GM12878 (cell line): ENCODE results near the gene NUMA1. TPM values are rescaled to one million over a fixed set of nuclear protein-coding genes. Genes with fewer than 3 reads are reported as not detected.
A peak's percentile ranks its signal among the peaks of the same experiment; 100 is the strongest.

Source experiments
- ATF3 ChIP-seq: IDR thresholded peaks from 2 replicates; pipeline ENCODE4 v1.6.1; 2011; ENCODE audit warnings: low read depth, mild to moderate bottlenecking, low read length, moderate library complexity, borderline replicate concordance; ENCODE audit errors: extremely low read depth
- CREB1 ChIP-seq: IDR thresholded peaks from 2 replicates; pipeline ENCODE4 v1.6.1; 2012; ENCODE audit warnings: low read depth, mild to moderate bottlenecking, inconsistent platforms
- CUX1 ChIP-seq: IDR thresholded peaks from 2 replicates; pipeline ENCODE4 v1.6.1; 2012; ENCODE audit warnings: improper control_type of control experiment, low read depth, low read length; ENCODE audit not compliant: insufficient replicate concordance
- EGR1 ChIP-seq, 2 experiments: IDR thresholded peaks; 1 replicate in 1 of 2; 2 replicates in 1 of 2; pipeline ENCODE4 v1.6.1; 2011 to 2012; ENCODE audit warnings: low read depth in 2 of 2, low read length in 2 of 2, borderline replicate concordance in 1 of 2, mild to moderate bottlenecking in 1 of 2, moderate library complexity in 1 of 2
- EP300 ChIP-seq, 2 experiments: fragments of 150-350 bp in 1 of 2; IDR thresholded peaks; 2 replicates each; pipeline ENCODE4 v1.6.1; 2011 to 2012; ENCODE audit warnings: low read depth in 2 of 2, low read length in 2 of 2, borderline replicate concordance in 1 of 2, improper control_type of control experiment in 1 of 2, inconsistent platforms in 1 of 2; ENCODE audit not compliant: control insufficient read depth in 1 of 2
- IRF5 ChIP-seq: fragments of 450-650 bp; IDR thresholded peaks from 2 replicates; pipeline ENCODE4 v1.6.1; 2017; ENCODE audit warnings: borderline replicate concordance
- KLF5 ChIP-seq: fragments of 450-650 bp; IDR thresholded peaks from 2 replicates; pipeline ENCODE4 v1.6.1; 2014; ENCODE audit warnings: mild to moderate bottlenecking; ENCODE audit not compliant: partially characterized antibody
- NBN ChIP-seq: fragments of 450-650 bp; IDR thresholded peaks from 2 replicates; pipeline ENCODE4 v1.6.1; 2016
- NKRF ChIP-seq: fragments of 450-650 bp; conservative IDR thresholded peaks from 2 replicates; pipeline ENCODE4 v1.6.1; 2017; ENCODE audit warnings: mild to moderate bottlenecking, moderate library complexity
- NR2C1 ChIP-seq: fragments of 450-650 bp; IDR thresholded peaks from 2 replicates; pipeline ENCODE4 v1.6.1; 2017; ENCODE audit warnings: antibody characterized with exemption, mild to moderate bottlenecking, moderate library complexity
- PAX8 ChIP-seq: fragments of 450-650 bp; IDR thresholded peaks from 2 replicates; pipeline ENCODE4 v1.6.1; 2017; ENCODE audit warnings: mild to moderate bottlenecking, moderate library complexity
- SMAD1 ChIP-seq: fragments of 450-650 bp; IDR thresholded peaks from 2 replicates; pipeline ENCODE4 v1.6.1; 2018; ENCODE audit warnings: mild to moderate bottlenecking, low read depth; ENCODE audit not compliant: partially characterized antibody
- STAT1 ChIP-seq: fragments of 450-650 bp; conservative IDR thresholded peaks from 2 replicates; pipeline ENCODE4 v1.6.1; 2014; ENCODE audit warnings: antibody characterized with exemption, mild to moderate bottlenecking
- USF2 ChIP-seq: IDR thresholded peaks from 2 replicates; pipeline ENCODE4 v1.6.1; 2011; ENCODE audit warnings: low read depth, low read length, improper control_type of control experiment, borderline replicate concordance
- ZNF384 ChIP-seq: IDR thresholded peaks from 2 replicates; pipeline ENCODE4 v1.6.1; 2012; ENCODE audit warnings: low read depth, mild to moderate bottlenecking, low read length, improper control_type of control experiment, borderline replicate concordance
- polyA plus RNA-seq, 11 experiments: library from polyadenylated mRNA; depleted of rRNA in 4 of 11; unstranded in 6 of 11; stranded (reverse) in 5 of 11; fragments of >200 nt; fragmentation: Nextera tagmentation in 4 of 11; fragmentation: Illumina TruSeq in 1 of 11; extraction: Ambion mirVana in 4 of 11; extraction: Trizol in 1 of 11; gene quantifications; 1 replicate in 1 of 11; 2 replicates in 10 of 11; pipeline versions ENCODE4 v1.2.1 to v1.2.3, GENCODE V29; 2011 to 2016; ENCODE audit warnings: inconsistent platforms in 2 of 11, missing spikeins in 2 of 11, low read depth in 1 of 11
- total RNA-seq, 4 experiments: library from RNA; depleted of rRNA in 3 of 4; stranded (reverse); fragments of >200 nt in 3 of 4; fragmentation: Illumina TruSeq in 1 of 4; extraction: Trizol in 1 of 4; gene quantifications; 2 replicates each; pipeline versions ENCODE4 v1.2.1 to v1.2.3, GENCODE V29; 2013 to 2021

NUMA1 gene
- total and polyA plus RNA-seq, 10 of the 15 experiments (the other 5 are each of a cell fraction or from before 2014, with no cell fraction given), result 5.5 to 111 (median 61.0) TPM

- TF ChIP-seq EP300 (IDR thresholded peaks at IDR 0.05; ENCODE audit: borderline replicate concordance in 1 of 2, control insufficient read depth in 1 of 2, low read depth in 2 of 2, low read length in 2 of 2), result no peak
- 0 out of 2 replicates have a peak, but pooled peaks have one; percentile 41 for TF ChIP-seq NKRF
- TF ChIP-seq SMAD1, result peak; percentile 95
- TF ChIP-seq KLF5, result no peak
- TF ChIP-seq IRF5, result no peak
- no peak for TF ChIP-seq USF2
- no peak for TF ChIP-seq NR2C1
- TF ChIP-seq ZNF384, result no peak
- no peak for TF ChIP-seq NBN
- TF ChIP-seq ATF3, result no peak
- no peak for TF ChIP-seq EGR1 (IDR thresholded peaks at IDR 0.05; ENCODE audit: borderline replicate concordance in 1 of 2, low read depth in 2 of 2, low read length in 2 of 2)
- peak; percentile 78 for TF ChIP-seq CREB1
- TF ChIP-seq CUX1, result no peak
- peak; percentile 57; the same call in 1 of the 2 replicates for TF ChIP-seq PAX8
- no peak for TF ChIP-seq STAT1
These were observed 39.6 kb downstream of the NUMA1 start (continued) for GRCh38 chr11:72040491-72041363.
